Measurements from ENCODE around the gene COPE. TPM values are rescaled to one million over a fixed set of nuclear protein-coding genes. Genes with fewer than 3 reads are reported as not detected.
A peak's percentile ranks its signal among the peaks of the same experiment; 100 is the strongest.

The COPE gene
- total and polyA plus RNA-seq, 3 donors from 2014 or later, result 343 to 692 (median 490) TPM

DNA sequence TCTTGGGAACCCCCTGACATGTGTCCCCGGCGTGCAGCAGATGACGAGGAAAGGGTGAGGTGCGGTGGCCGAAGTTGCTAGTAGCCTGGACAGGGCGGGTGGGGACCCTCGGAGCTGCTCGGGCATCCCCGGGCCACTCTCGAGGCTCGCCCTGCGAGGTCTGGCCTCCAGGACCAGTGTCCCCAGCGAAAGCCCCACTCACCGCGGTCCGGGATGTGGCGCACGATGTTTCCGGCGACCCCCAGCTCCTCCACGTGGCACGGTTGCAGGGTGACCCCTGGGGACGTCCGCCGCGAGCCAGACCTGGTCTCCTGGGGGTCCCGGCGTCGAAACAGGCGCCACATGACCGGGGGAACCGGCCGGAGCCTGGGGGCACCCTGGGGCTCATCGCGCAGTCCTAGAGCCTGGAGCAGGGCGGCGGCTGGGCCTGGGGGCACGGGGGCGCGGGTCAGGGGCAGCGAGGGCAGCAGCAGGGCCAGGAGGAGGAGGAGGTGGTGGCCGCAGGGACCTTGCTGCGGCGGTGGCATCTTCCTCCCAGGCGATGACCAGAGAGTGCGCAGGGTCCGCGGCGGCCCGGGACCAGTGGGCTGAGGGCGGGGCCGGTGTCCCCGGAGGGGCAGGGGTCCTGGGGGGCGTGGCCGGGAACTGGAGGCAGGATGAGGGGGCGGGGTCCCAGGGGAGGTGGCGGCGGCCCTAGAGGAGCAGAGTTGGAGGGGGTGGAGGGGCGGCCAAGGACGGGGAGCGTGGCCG lies 49.2 kb downstream of the COPE start:
- Histone ChIP-seq H3K9me3 (no peaks in the 10 kb centered on the region), H3K27me3 (no peaks in the 10 kb centered on the region), H3K27ac (peak overlapping the region in 1 of 2 donors; percentile 39), H3K4me3 (no peak overlapping the region), H3K36me3 (ENCODE audit: low read depth, missing control alignments) (no peaks in the 10 kb centered on the region), H3K4me1 (peaks cover 15% of the 10 kb centered on the region)
- no peak for DNase-seq
- TF ChIP-seq POLR2A (IDR thresholded peaks at IDR 0.05), result no peak
- TF ChIP-seq, protein P1, sequence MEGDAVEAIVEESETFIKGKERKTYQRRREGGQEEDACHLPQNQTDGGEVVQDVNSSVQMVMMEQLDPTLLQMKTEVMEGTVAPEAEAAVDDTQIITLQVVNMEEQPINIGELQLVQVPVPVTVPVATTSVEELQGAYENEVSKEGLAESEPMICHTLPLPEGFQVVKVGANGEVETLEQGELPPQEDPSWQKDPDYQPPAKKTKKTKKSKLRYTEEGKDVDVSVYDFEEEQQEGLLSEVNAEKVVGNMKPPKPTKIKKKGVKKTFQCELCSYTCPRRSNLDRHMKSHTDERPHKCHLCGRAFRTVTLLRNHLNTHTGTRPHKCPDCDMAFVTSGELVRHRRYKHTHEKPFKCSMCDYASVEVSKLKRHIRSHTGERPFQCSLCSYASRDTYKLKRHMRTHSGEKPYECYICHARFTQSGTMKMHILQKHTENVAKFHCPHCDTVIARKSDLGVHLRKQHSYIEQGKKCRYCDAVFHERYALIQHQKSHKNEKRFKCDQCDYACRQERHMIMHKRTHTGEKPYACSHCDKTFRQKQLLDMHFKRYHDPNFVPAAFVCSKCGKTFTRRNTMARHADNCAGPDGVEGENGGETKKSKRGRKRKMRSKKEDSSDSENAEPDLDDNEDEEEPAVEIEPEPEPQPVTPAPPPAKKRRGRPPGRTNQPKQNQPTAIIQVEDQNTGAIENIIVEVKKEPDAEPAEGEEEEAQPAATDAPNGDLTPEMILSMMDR (IDR thresholded peaks at IDR 0.05), result no peak
- WGBS, 2 donors, result 42 to 52% methylated on average over 11 to 57 of the region's 62 CpGs
- intact Hi-C loops (cut with DNase I; ENCODE audit: low total_unique reads), result no loop called here

DNA sequence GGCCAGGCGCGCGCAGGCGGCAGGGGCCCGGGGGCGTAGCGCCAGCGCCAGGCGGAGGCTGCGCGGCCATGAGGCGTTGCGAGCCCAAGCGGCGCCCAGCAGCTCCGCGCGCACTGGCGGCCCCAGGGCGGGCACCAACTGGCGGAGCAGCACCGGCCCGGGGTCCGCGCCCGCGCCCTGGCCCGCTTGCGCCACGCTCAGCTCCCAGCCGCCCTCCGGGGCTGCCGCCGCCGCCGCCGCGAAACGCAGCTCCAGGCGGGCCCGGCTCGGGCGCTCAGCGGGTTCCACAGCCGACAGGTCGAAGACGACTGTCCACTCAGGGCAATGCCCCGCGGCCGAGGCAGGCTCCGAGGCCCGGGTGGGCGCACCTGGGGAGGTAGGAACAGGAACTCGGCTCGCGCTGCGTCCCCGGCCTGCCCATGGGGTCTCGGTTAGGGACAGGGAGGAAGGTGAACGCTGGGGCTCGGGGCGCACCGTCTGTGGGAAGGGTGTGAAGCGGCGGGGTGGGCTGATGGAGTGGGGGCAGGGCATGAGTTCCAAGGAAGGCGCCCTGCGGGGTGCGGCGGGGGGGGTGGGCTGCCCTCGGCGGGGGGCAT lies 50.1 kb downstream of the COPE start:
- Histone ChIP-seq H3K36me3 (ENCODE audit: low read depth, missing control alignments) (no peaks in the 10 kb centered on the region), H3K4me1 (peaks cover 15% of the 10 kb centered on the region), H3K27me3 (no peaks in the 10 kb centered on the region), H3K27ac (no peak overlapping the region), H3K9me3 (no peaks in the 10 kb centered on the region), H3K4me3 (no peak overlapping the region)
- TF ChIP-seq, protein P1 (IDR thresholded peaks at IDR 0.05), result no peak
- no peak for TF ChIP-seq POLR2A (IDR thresholded peaks at IDR 0.05)
- no peak for DNase-seq
- 60 to 71% methylated on average over 10 to 42 of the region's 71 CpGs for WGBS, 2 donors
- intact Hi-C loops (cut with DNase I; ENCODE audit: low total_unique reads), result no loop called here

DNA sequence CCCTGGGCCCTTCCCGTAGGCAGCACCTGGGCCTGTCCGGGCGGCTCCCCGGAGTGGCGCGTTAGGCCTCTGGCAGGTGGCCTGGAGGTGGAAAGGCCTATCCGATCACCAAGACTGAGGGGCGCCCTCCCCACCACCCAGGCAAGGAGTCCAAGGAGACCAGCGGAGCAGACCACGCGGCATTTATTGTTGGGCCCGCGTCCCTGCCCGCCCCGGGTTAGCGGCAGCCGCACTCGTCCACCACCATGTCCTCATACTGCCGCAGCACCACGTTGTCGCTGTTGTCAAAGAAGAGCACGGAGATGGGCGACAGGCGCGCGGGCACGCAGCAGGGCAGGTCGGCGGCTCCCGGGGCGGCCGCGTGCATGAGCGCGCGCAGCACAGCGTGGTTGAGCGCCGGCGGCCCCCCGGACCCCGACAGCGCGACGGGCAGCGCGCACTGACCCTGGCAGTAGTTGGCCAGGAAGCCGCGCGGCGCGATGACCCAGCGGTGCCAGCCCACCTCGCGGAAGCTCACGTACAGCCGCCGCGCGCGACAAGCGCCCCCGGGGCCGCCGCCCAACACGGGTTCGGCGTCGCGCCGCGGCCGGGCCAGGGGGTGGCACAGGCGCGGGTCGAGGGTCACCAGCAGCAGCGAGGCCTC lies 50.7 kb downstream of the COPE start:
- DNase-seq, result no peak
- 40 to 77% methylated on average over 19 to 55 of the region's 77 CpGs for WGBS, 2 donors

DNA sequence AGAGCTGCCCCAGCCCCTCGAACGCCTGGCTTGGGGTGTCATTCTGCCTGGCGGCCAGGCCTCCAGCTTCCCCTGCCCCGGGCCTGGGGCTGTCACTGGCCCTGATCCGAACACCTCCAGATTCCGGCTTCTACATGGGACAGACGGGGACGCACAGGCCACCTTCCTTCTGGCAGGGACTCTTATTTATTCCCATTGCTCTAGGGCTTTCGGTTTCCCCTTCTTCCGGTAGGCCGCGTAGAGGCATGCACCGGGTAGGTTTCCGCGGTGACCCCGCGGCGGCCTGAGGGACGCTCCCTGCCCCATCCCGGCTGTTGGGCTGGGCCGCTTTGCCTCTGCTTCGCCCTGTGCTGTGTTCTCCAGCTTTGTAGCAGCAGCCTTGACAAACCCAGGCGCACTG lies 51.4 kb downstream of the COPE start:
- TF ChIP-seq, protein P1 (IDR thresholded peaks at IDR 0.05), result no peak
- TF ChIP-seq POLR2A (IDR thresholded peaks at IDR 0.05), result no peak
- Histone ChIP-seq H3K27ac (no peak overlapping the region), H3K4me1 (peaks cover 15% of the 10 kb centered on the region), H3K4me3 (no peak overlapping the region), H3K9me3 (no peaks in the 10 kb centered on the region), H3K36me3 (ENCODE audit: low read depth, missing control alignments) (no peaks in the 10 kb centered on the region), H3K27me3 (no peaks in the 10 kb centered on the region)
- intact Hi-C loops (cut with DNase I; ENCODE audit: low total_unique reads), result no loop called here
- DNase-seq, result no peak
- 69 to 84% methylated on average over 3 to 23 of the region's 23 CpGs for WGBS, 2 donors

More for the DNA sequence above, 50.7 kb downstream of the COPE start:
- peaks cover 15% of the 10 kb centered on the region for H3K4me1 ChIP-seq
- H3K27ac ChIP-seq, result no peak overlapping the region
- H3K27me3 ChIP-seq, result no peaks in the 10 kb centered on the region
- intact Hi-C loops (cut with DNase I; ENCODE audit: low total_unique reads), result no loop called here
- H3K4me3 ChIP-seq, result no peak overlapping the region
- no peaks in the 10 kb centered on the region for H3K9me3 ChIP-seq
- TF ChIP-seq POLR2A (IDR thresholded peaks at IDR 0.05), result no peak
- TF ChIP-seq, protein P1 (IDR thresholded peaks at IDR 0.05), result no peak
- no peaks in the 10 kb centered on the region for H3K36me3 ChIP-seq (ENCODE audit: low read depth, missing control alignments)

All from testis (tissue), 3 donors.